Body of pancreas (tissue), 4 donors: ENCODE measurements around the gene SYN1.

ENCODE experiments used
- CTCF ChIP-seq, 7 experiments: fragments of 450-650 bp in 4 of 7; fragments of 200-600 bp in 3 of 7; sonication (generic) in 3 of 7; IDR thresholded peaks; one replicate each; pipeline ENCODE4 v1.5.1; 2016 to 2019; ENCODE audit warnings: antibody characterized with exemption in 7 of 7
- POLR2A ChIP-seq, 3 donors: fragments of 450-650 bp; IDR thresholded peaks; one replicate each; pipeline ENCODE4 v1.6.1; 2016; ENCODE audit warnings: antibody characterized with exemption in 3 of 3, mild to moderate bottlenecking in 2 of 3

GRCh38 chrX:47590984-47591383 is 28.7 kb downstream of the SYN1 start:
- no peak for TF ChIP-seq POLR2A (IDR thresholded peaks at IDR 0.05)
- TF ChIP-seq CTCF (IDR thresholded peaks at IDR 0.05): no peak
